GM21423 (cell line): ENCODE measurements around the gene AHDC1.
"Not testable (repeated sequence)": the region's sequence is repeated elsewhere in the genome, so short reads cannot be mapped to it uniquely, and the experiment has no call there.

Experiments
- ATAC-seq: cut with Tn5 transposase; IDR thresholded peaks from one replicate; pipeline ENCODE4 v1.9.1; 2021; ENCODE audit warnings: mild to moderate bottlenecking, moderate library complexity; ENCODE audit not compliant: unreplicated experiment

Gene AHDC1

GRCh38 chr1:27634177-27634984 lies 30.4 kb upstream of the AHDC1 start:
- ATAC-seq = no peak

- no peak for ATAC-seq
Measured at GRCh38 chr1:27633640-27634176, 29.8 kb upstream of the AHDC1 start.

GRCh38 chr1:27633298-27633610 lies 29.3 kb upstream of the AHDC1 start:
- no peak for ATAC-seq

- peak; percentile 40 for ATAC-seq
Measured at GRCh38 chr1:27632387-27633297, 28.7 kb upstream of the AHDC1 start.

- peak; percentile 24 for ATAC-seq
Measured at GRCh38 chr1:27630859-27631491, 27.0 kb upstream of the AHDC1 start.

- ATAC-seq = no peak
Measured at GRCh38 chr1:27628712-27629111, 24.8 kb upstream of the AHDC1 start.

GRCh38 chr1:27627733-27628132 lies 23.8 kb upstream of the AHDC1 start:
- ATAC-seq = not testable (repeated sequence)

- no peak for ATAC-seq
Measured at GRCh38 chr1:27627061-27627460, 23.1 kb upstream of the AHDC1 start.

GRCh38 chr1:27626031-27626935 lies 22.3 kb upstream of the AHDC1 start:
- peak; percentile 23 for ATAC-seq

- ATAC-seq = peak; percentile 31
Measured at GRCh38 chr1:27624467-27625178, 20.7 kb upstream of the AHDC1 start.

- no peak for ATAC-seq
Measured at GRCh38 chr1:27623327-27624212, 19.6 kb upstream of the AHDC1 start.

- ATAC-seq = no peak
Measured at GRCh38 chr1:27622828-27623227, 18.9 kb upstream of the AHDC1 start.

- ATAC-seq = no peak
Measured at GRCh38 chr1:27621051-27621920, 17.3 kb upstream of the AHDC1 start.

- ATAC-seq = not testable (repeated sequence)
Measured at GRCh38 chr1:27619782-27620438, 16.0 kb upstream of the AHDC1 start.

GRCh38 chr1:27618341-27619082 lies 14.6 kb upstream of the AHDC1 start:
- no peak for ATAC-seq

GRCh38 chr1:27617420-27617819 lies 13.5 kb upstream of the AHDC1 start:
- no peak for ATAC-seq
